SK-N-SH (cell line): ENCODE measurements around the gene FGFBP1.

ENCODE experiments used
- EP300 ChIP-seq, 2 experiments: IDR thresholded peaks; 2 replicates each; pipeline versions ENCODE4 v1.4.0 to v1.6.1; 2012; ENCODE audit warnings: borderline replicate concordance in 1 of 2, low read depth in 1 of 2, low read length in 1 of 2
- POLR2AphosphoS5 ChIP-seq: IDR thresholded peaks from 2 replicates; pipeline ENCODE4 v1.6.1; 2012; ENCODE audit warnings: low read depth, low read length
- TF ChIP-seq, protein P1 (sequence below): fragments of 200-600 bp; sonication (generic); IDR thresholded peaks from 2 replicates; pipeline ENCODE4 v1.6.1; 2017; ENCODE audit warnings: antibody characterized with exemption, mild to moderate bottlenecking, moderate library complexity

DNA sequence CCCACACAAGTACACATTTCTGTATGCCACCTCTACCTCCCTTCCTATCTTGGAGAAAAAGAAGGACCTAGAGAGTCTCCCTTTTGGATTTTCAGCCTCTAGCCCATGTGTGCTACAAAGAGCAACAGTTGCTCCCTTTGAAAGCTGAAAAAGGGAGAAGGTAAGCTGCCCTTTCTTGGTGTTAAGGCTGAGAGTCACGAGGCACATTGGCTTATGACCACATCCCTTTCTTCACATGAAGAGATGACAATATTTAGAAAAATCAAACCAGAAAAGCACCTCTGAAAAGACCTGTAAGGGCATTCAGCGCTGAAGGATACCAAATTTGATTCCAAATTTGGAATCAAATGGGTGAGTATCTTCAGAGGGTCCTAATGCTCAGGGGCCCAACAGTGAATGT lies 6.4 kb upstream of the FGFBP1 start:
- TF ChIP-seq POLR2AphosphoS5 (no peak), EP300 (IDR thresholded peaks at IDR 0.05; ENCODE audit: borderline replicate concordance in 1 of 2, low read depth in 1 of 2, low read length in 1 of 2) (no peak)
- TF ChIP-seq, protein P1, sequence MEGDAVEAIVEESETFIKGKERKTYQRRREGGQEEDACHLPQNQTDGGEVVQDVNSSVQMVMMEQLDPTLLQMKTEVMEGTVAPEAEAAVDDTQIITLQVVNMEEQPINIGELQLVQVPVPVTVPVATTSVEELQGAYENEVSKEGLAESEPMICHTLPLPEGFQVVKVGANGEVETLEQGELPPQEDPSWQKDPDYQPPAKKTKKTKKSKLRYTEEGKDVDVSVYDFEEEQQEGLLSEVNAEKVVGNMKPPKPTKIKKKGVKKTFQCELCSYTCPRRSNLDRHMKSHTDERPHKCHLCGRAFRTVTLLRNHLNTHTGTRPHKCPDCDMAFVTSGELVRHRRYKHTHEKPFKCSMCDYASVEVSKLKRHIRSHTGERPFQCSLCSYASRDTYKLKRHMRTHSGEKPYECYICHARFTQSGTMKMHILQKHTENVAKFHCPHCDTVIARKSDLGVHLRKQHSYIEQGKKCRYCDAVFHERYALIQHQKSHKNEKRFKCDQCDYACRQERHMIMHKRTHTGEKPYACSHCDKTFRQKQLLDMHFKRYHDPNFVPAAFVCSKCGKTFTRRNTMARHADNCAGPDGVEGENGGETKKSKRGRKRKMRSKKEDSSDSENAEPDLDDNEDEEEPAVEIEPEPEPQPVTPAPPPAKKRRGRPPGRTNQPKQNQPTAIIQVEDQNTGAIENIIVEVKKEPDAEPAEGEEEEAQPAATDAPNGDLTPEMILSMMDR = no peak
